HepG2 (cell line): ENCODE measurements around the gene AXIN1. TPM values are rescaled to one million over a fixed set of nuclear protein-coding genes. Genes with fewer than 3 reads are reported as not detected.

Experiments used
- AHR ChIP-seq: IDR thresholded peaks from 2 replicates; pipeline ENCODE4 v1.6.1; 2018; ENCODE audit warnings: missing genetic modification reagents, missing compliant biosample characterization
- ATF3 ChIP-seq: sonication (generic); formaldehyde crosslinking; IDR thresholded peaks from 2 replicates; pipeline ENCODE4 v1.4.0; 2020; ENCODE audit warnings: missing genetic modification reagents
- CREB3 ChIP-seq: sonication (generic); formaldehyde crosslinking; IDR thresholded peaks from 2 replicates; pipeline ENCODE4 v1.5.0; 2020; ENCODE audit warnings: missing genetic modification reagents
- EZH2 ChIP-seq: conservative IDR thresholded peaks from 2 replicates; pipeline ENCODE4 v1.6.1; 2012; ENCODE audit warnings: mild to moderate bottlenecking, low read depth, low read length, moderate library complexity
- FUBP1 ChIP-seq: sonication (generic); formaldehyde crosslinking; IDR thresholded peaks from 2 replicates; pipeline ENCODE4 v1.5.1; 2020; ENCODE audit warnings: missing genetic modification reagents, mild to moderate bottlenecking, borderline replicate concordance
- IRX3 ChIP-seq: sonication (generic); formaldehyde crosslinking; IDR thresholded peaks from 2 replicates; pipeline ENCODE4 v1.8.1; 2023; ENCODE audit warnings: mild to moderate bottlenecking, low read depth, missing genetic modification reagents, borderline replicate concordance
- KDM6A ChIP-seq: IDR thresholded peaks from 2 replicates; pipeline ENCODE4 v1.6.1; 2016; ENCODE audit warnings: low read depth
- MTF1 ChIP-seq: sonication (generic); formaldehyde crosslinking; IDR thresholded peaks from 2 replicates; pipeline ENCODE4 v1.5.0; 2020; ENCODE audit warnings: missing genetic modification reagents
- MYNN ChIP-seq: sonication (generic); formaldehyde crosslinking; IDR thresholded peaks from 2 replicates; pipeline ENCODE4 v1.4.0; 2020; ENCODE audit warnings: mild to moderate bottlenecking, low read depth, missing genetic modification reagents
- NFE2L1 ChIP-seq: sonication (generic); formaldehyde crosslinking; IDR thresholded peaks from 2 replicates; pipeline ENCODE4 v1.4.0; 2020; ENCODE audit warnings: missing genetic modification reagents, mild to moderate bottlenecking, borderline replicate concordance
- PHF20 ChIP-seq: sonication (generic); formaldehyde crosslinking; IDR thresholded peaks from 2 replicates; pipeline ENCODE4 v1.5.0; 2020; ENCODE audit warnings: mild to moderate bottlenecking, missing genetic modification reagents
- RBFOX2 ChIP-seq: fragments of 200-400 bp; formaldehyde crosslinking; IDR thresholded peaks from 2 replicates; pipeline ENCODE4 v1.6.1; 2017; ENCODE audit warnings: low read depth, mild to moderate bottlenecking, low read length
- XRCC5 ChIP-seq: fragments of 200-400 bp; formaldehyde crosslinking; optimal IDR thresholded peaks from 2 replicates; pipeline ENCODE3; 2017; ENCODE audit warnings: mild to moderate bottlenecking, low read length
- ZNF10 ChIP-seq: sonication (generic); formaldehyde crosslinking; IDR thresholded peaks from 2 replicates; pipeline ENCODE4 v1.4.0; 2020; ENCODE audit warnings: mild to moderate bottlenecking, low read depth, missing genetic modification reagents, borderline replicate concordance
- ZNF264 ChIP-seq: sonication (generic); formaldehyde crosslinking; IDR thresholded peaks from 2 replicates; pipeline ENCODE4 v1.4.0; 2020; ENCODE audit warnings: missing genetic modification reagents
- ZNF343 ChIP-seq: sonication (generic); formaldehyde crosslinking; IDR thresholded peaks from 2 replicates; pipeline ENCODE4 v1.4.0; 2020; ENCODE audit warnings: mild to moderate bottlenecking, missing genetic modification reagents
- polyA plus RNA-seq, 8 experiments: library from polyadenylated mRNA; depleted of rRNA in 3 of 8; stranded (reverse) in 7 of 8; unstranded in 1 of 8; fragments of >200 nt; fragmentation: Illumina TruSeq in 4 of 8; extraction: Trizol in 4 of 8; gene quantifications; 2 replicates each; pipeline versions ENCODE4 v1.2.1 to v1.2.3, GENCODE V29; 2011 to 2016; ENCODE audit warnings: low read depth in 4 of 8, missing spikeins in 1 of 8, mixed read lengths in 1 of 8; ENCODE audit not compliant: insufficient read depth in 1 of 8
- total RNA-seq, 5 experiments: library from RNA; depleted of rRNA; stranded (reverse); fragments of >200 nt; fragmentation: Illumina TruSeq; extraction: Trizol; gene quantifications; 2 replicates each; pipeline ENCODE4 v1.2.3, GENCODE V29; 2016; ENCODE audit warnings: low read depth in 1 of 5
- TF ChIP-seq, protein P1 (sequence below): sonication (generic); formaldehyde crosslinking; IDR thresholded peaks from 2 replicates; pipeline ENCODE4 v1.4.0; 2020; ENCODE audit warnings: missing genetic modification reagents, borderline replicate concordance
- TF ChIP-seq, protein P2 (sequence below), 2 experiments: sonication (generic) in 1 of 2; formaldehyde crosslinking in 1 of 2; IDR thresholded peaks; 2 replicates each; pipeline versions ENCODE4 v1.4.0 to v1.6.1; 2016 to 2020; ENCODE audit warnings: borderline replicate concordance in 1 of 2, low read depth in 1 of 2, mild to moderate bottlenecking in 1 of 2, missing genetic modification reagents in 1 of 2

The AXIN1 gene
- total and polyA plus RNA-seq, 2 of the 13 experiments (the other 11 are each of a cell fraction or from before 2014, with no cell fraction given), result 24.0 to 26.0 TPM

- TF ChIP-seq, protein P1, sequence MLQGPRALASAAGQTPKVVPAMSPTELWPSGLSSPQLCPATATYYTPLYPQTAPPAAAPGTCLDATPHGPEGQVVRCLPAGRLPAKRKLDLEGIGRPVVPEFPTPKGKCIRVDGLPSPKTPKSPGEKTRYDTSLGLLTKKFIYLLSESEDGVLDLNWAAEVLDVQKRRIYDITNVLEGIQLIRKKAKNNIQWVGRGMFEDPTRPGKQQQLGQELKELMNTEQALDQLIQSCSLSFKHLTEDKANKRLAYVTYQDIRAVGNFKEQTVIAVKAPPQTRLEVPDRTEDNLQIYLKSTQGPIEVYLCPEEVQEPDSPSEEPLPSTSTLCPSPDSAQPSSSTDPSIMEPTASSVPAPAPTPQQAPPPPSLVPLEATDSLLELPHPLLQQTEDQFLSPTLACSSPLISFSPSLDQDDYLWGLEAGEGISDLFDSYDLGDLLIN (CRISPR knock-in tag), result no peak
- TF ChIP-seq NFE2L1 (CRISPR knock-in tag) (no peak), ATF3 (CRISPR knock-in tag) (no peak), RBFOX2 (peak; percentile 52), XRCC5 (peak; percentile 11), MYNN (no peak), PHF20 (CRISPR knock-in tag) (no peak), KDM6A (CRISPR knock-in tag) (peak; percentile 68; the same call in 1 of the 2 replicates), IRX3 (CRISPR knock-in tag) (no peak), ZNF10 (CRISPR knock-in tag) (no peak), EZH2 (no peak), MTF1 (CRISPR knock-in tag) (no peak), FUBP1 (CRISPR knock-in tag) (no peak), ZNF343 (CRISPR knock-in tag) (no peak), AHR (no peak), CREB3 (CRISPR knock-in tag) (no peak), ZNF264 (no peak)
- TF ChIP-seq, protein P2, sequence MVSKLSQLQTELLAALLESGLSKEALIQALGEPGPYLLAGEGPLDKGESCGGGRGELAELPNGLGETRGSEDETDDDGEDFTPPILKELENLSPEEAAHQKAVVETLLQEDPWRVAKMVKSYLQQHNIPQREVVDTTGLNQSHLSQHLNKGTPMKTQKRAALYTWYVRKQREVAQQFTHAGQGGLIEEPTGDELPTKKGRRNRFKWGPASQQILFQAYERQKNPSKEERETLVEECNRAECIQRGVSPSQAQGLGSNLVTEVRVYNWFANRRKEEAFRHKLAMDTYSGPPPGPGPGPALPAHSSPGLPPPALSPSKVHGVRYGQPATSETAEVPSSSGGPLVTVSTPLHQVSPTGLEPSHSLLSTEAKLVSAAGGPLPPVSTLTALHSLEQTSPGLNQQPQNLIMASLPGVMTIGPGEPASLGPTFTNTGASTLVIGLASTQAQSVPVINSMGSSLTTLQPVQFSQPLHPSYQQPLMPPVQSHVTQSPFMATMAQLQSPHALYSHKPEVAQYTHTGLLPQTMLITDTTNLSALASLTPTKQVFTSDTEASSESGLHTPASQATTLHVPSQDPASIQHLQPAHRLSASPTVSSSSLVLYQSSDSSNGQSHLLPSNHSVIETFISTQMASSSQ (IDR thresholded peaks at IDR 0.05; ENCODE audit: low read depth), result peak; percentile 12; the same call in 1 of the 2 replicates
- TF ChIP-seq, protein P2 (CRISPR knock-in tag; IDR thresholded peaks at IDR 0.05; ENCODE audit: borderline replicate concordance), result 0 out of 2 replicates have a peak, but pooled peaks have one; percentile 48
Measured at GRCh38 chr16:359067-359763, 6.7 kb upstream of the AXIN1 start (continued).
